Lung (tissue), 12 donors: Measurements from ENCODE around the gene TNIP2. TPM values are rescaled to one million over a fixed set of nuclear protein-coding genes. Genes with fewer than 3 reads are reported as not detected.
"Not testable (repeated sequence)": the region's sequence is repeated elsewhere in the genome, so short reads cannot be mapped to it uniquely, and the experiment has no call there.

Experiments used
- ATAC-seq: fragments of 200-7000 bp; cut with Tn5 transposase; one replicate; pipeline ENCODE4 v1.9.1; 2020; ENCODE audit warnings: moderate number of reproducible peaks; ENCODE audit not compliant: insufficient read depth, low FRiP score
- DNase-seq, 3 donors: peaks; one replicate each; pipeline ENCODE4 v3.0.0-alpha.2; 2013 to 2017
- H3K27ac ChIP-seq, 2 donors: one replicate each; pipeline ENCODE4 v1.5.1; 2013; ENCODE audit warnings: mild to moderate bottlenecking in 2 of 2, moderate library complexity in 2 of 2, control low read depth in 1 of 2, inconsistent platforms in 1 of 2, low read depth in 1 of 2, low read length in 1 of 2
- H3K27me3 ChIP-seq, 3 donors: one replicate each; pipeline ENCODE4 v1.5.1; 2013; ENCODE audit warnings: low read length in 2 of 3; ENCODE audit not compliant: control insufficient read depth in 3 of 3, insufficient read depth in 3 of 3
- H3K36me3 ChIP-seq, 4 donors: one replicate each; pipeline ENCODE4 v1.5.1; 2013; ENCODE audit warnings: low read length in 4 of 4, mild to moderate bottlenecking in 1 of 4, moderate library complexity in 1 of 4; ENCODE audit not compliant: control insufficient read depth in 4 of 4, insufficient read depth in 4 of 4
- H3K4me1 ChIP-seq, 5 donors: one replicate each; pipeline ENCODE4 v1.5.1; 2013; ENCODE audit warnings: low read length in 5 of 5, mild to moderate bottlenecking in 2 of 5, moderate library complexity in 1 of 5; ENCODE audit not compliant: control insufficient read depth in 5 of 5, insufficient read depth in 5 of 5
- H3K4me3 ChIP-seq: one replicate; pipeline ENCODE4 v1.5.1; 2013; ENCODE audit warnings: mild to moderate bottlenecking, control low read depth, moderate library complexity
- H3K9ac ChIP-seq, 2 donors: one replicate each; pipeline ENCODE4 v1.5.1; 2013; ENCODE audit warnings: low read length in 2 of 2, control low read depth in 1 of 2; ENCODE audit not compliant: insufficient read depth in 1 of 2
- H3K9me3 ChIP-seq, 4 donors: one replicate each; pipeline ENCODE4 v1.5.1; 2013; ENCODE audit warnings: low read length in 3 of 4, mild to moderate bottlenecking in 1 of 4, moderate library complexity in 1 of 4; ENCODE audit not compliant: control insufficient read depth in 4 of 4, insufficient read depth in 3 of 4
- WGBS, 2 donors: extraction: QIAGEN DNeasy Blood & Tissue Kit; methylation state at CpG; one replicate each; pipeline ENCODE4 v1.1.7; 2013; 5-methylcytosine and 5-hydroxymethylcytosine counted together
- polyA plus RNA-seq, 2 donors: library from polyadenylated mRNA; stranded (reverse); fragments of 200-250 nt; gene quantifications; one replicate each; pipeline ENCODE4 v1.2.1, GENCODE V29; 2013
- total RNA-seq, 2 donors: library from RNA; depleted of rRNA in 1 of 2; stranded (reverse); fragments of >200 nt in 1 of 2; gene quantifications; one replicate each; pipeline ENCODE4 v1.2.1, GENCODE V29; 2014 to 2021
- TF ChIP-seq, protein P1 (sequence below): IDR thresholded peaks from 2 replicates; pipeline ENCODE4 v1.5.1; 2012; ENCODE audit warnings: mild to moderate bottlenecking; ENCODE audit errors: control extremely low read depth, extremely low read depth
- donor health status: control.
- donor health status: control.
- donor health status: Bipolar disorder and iron deficiency.
- donor health status: healthy.
- donor health status: DM: yes; HTN: yes; CAD: no.

Gene TNIP2
- total and polyA plus RNA-seq, 4 donors = 30.6 to 82.8 (median 43.8) TPM

DNA sequence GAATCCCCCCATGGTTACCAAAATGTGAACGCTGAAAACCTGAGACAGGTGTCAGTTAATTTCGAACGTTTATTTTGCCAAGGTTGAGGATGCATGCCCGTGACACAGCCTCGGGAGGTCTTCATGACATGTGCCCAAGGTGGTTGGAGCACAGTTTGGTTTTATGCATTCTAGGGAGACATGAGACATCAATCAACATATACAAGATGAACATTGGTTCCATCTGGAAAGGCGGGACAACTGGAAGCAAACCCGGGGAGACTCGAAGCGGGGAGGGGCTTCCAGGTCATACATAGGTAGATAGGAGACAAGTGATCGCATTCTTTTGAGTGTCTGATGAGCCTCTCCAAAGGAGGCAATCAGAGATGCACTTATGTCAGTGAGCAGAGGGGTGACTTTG lies 25.8 kb upstream of the TNIP2 start:
- Histone ChIP-seq H3K4me1 (peaks cover 0 to 3% (median 0%) of the 10 kb centered on the region in 5 donors), H3K4me3 (no peak overlapping the region), H3K9ac (no peak overlapping the region), H3K9me3 (no peaks in the 10 kb centered on the region), H3K27ac (no peak overlapping the region), H3K27me3 (no peaks in the 10 kb centered on the region), H3K36me3 (no peaks in the 10 kb centered on the region)
- no peak for DNase-seq
- TF ChIP-seq, protein P1, sequence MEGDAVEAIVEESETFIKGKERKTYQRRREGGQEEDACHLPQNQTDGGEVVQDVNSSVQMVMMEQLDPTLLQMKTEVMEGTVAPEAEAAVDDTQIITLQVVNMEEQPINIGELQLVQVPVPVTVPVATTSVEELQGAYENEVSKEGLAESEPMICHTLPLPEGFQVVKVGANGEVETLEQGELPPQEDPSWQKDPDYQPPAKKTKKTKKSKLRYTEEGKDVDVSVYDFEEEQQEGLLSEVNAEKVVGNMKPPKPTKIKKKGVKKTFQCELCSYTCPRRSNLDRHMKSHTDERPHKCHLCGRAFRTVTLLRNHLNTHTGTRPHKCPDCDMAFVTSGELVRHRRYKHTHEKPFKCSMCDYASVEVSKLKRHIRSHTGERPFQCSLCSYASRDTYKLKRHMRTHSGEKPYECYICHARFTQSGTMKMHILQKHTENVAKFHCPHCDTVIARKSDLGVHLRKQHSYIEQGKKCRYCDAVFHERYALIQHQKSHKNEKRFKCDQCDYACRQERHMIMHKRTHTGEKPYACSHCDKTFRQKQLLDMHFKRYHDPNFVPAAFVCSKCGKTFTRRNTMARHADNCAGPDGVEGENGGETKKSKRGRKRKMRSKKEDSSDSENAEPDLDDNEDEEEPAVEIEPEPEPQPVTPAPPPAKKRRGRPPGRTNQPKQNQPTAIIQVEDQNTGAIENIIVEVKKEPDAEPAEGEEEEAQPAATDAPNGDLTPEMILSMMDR = no peak
- WGBS, 2 donors = 94 to 98% methylated on average over 10 of the region's 10 CpGs
- no peak for ATAC-seq

DNA sequence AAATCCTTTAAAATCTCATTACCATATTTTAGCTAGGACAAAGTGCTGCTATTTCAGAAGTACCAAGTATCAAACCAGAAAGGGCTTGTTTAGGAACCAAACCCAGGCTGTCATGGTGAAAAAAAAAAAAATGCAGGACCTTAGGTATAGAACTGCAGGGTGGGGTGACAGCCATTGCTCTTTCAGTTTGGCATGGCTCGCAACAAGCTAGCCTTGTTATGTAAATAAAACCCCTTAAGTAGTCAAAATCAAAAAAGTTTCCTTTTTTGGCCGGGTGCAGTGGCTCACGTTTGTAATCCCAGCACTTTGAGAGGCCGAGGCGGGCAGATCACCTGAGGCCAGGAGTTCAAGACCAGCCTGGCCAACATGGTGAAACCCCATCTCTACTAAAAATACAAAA lies 24.5 kb upstream of the TNIP2 start:
- not testable (repeated sequence) for H3K27ac ChIP-seq, DNase-seq, ATAC-seq, H3K27me3 ChIP-seq, H3K36me3 ChIP-seq, H3K9me3 ChIP-seq, H3K4me1 ChIP-seq, H3K9ac ChIP-seq, H3K4me3 ChIP-seq
- WGBS, 2 donors = 91 to 92% methylated on average over 5 of the region's 5 CpGs

DNA sequence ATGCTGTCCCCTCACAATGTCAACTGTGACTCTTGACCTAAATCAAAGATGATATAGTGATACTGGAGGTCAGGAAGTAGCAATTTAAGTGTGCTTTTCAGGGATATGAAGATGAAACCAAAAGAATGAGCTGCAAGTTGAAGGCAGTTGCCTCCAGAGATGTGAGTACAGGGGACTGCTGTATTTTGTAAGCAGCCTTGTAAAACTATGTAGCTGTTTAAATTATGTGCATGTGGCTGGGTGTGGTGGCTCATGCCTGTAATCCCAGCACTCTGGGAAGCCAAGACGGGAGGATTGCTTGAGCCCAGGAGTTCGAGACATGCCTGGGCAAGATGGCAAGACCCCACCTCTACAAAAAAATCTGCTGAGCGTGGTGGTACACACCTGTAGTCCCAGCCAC lies 15.1 kb upstream of the TNIP2 start:
- TF ChIP-seq, protein P1 = no peak
- H3K27ac ChIP-seq = peak overlapping the region in 1 of 2 donors; percentile 33
- H3K36me3 ChIP-seq = no peaks in the 10 kb centered on the region
- ATAC-seq (no peak), DNase-seq (no peak)
- H3K9me3 ChIP-seq = no peaks in the 10 kb centered on the region
- no peaks in the 10 kb centered on the region for H3K27me3 ChIP-seq
- H3K4me1 ChIP-seq = peaks cover 0 to 7% (median 3%) of the 10 kb centered on the region in 5 donors
- no peak overlapping the region for H3K9ac ChIP-seq
- H3K4me3 ChIP-seq = no peak overlapping the region
- 92 to 93% methylated on average over 3 of the region's 3 CpGs for WGBS, 2 donors

DNA sequence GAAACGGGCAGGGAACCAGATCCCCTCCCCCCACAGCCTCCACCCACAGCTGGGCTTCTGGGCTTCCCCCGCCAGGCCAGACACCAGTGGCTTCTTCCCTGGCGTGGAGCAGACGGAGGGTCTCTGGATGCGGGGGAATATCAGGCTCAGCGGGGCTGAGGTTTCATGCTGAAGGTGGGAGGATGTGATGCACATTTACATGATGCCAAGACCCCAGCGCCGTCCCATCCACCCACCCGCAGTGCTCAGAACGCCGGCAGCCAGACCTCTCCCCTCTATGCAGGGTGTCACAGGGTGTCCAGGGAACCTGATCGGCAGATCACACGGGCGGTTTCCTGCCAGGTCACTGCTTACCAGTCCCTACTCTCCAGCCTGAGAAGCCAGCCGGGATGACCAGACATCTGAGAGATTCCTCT lies 12.8 kb upstream of the TNIP2 start:
- TF ChIP-seq, protein P1 = no peak
- H3K4me1 ChIP-seq = peaks cover 0 to 7% (median 3%) of the 10 kb centered on the region in 5 donors
- DNase-seq = peak in 1 of 3 donors; percentile 40

More for the DNA sequence above, 12.8 kb upstream of the TNIP2 start:
- no peaks in the 10 kb centered on the region for H3K27me3 ChIP-seq
- no peak overlapping the region for H3K9ac ChIP-seq
- no peak overlapping the region for H3K27ac ChIP-seq
- ATAC-seq = no peak
- H3K4me3 ChIP-seq = no peak overlapping the region
- no peaks in the 10 kb centered on the region for H3K9me3 ChIP-seq
- no peaks in the 10 kb centered on the region for H3K36me3 ChIP-seq
- WGBS, 2 donors = 70 to 74% methylated on average over 15 of the region's 15 CpGs
